ENCODE results near the gene CSF3. TPM values are rescaled to one million over a fixed set of nuclear protein-coding genes. Genes with fewer than 3 reads are reported as not detected.

The CSF3 gene
- total RNA-seq, 1 donor from 2014 or later: not detected

GRCh38 chr17:40031706-40032105, 16.5 kb downstream of the CSF3 start:
- DNase-seq (ENCODE audit: low read depth): no peak
- H3K4me3 ChIP-seq (ENCODE audit: low read depth, low read length): no peak overlapping the region
- TF ChIP-seq CTCF (conservative IDR thresholded peaks at IDR 0.05; ENCODE audit: low read depth, low read length): no peak

GRCh38 chr17:40032322-40033320, 17.4 kb downstream of the CSF3 start:
- no peak overlapping the region for H3K4me3 ChIP-seq (ENCODE audit: low read depth, low read length)
- DNase-seq (ENCODE audit: low read depth): no peak
- no peak for TF ChIP-seq CTCF (conservative IDR thresholded peaks at IDR 0.05; ENCODE audit: low read depth, low read length)

GRCh38 chr17:40033339-40033738, 18.1 kb downstream of the CSF3 start:
- no peak overlapping the region for H3K4me3 ChIP-seq (ENCODE audit: low read depth, low read length)

GRCh38 chr17:40034426-40035161, 19.4 kb downstream of the CSF3 start:
- TF ChIP-seq CTCF (conservative IDR thresholded peaks at IDR 0.05; ENCODE audit: low read depth, low read length): no peak
- DNase-seq (ENCODE audit: low read depth): no peak
- no peak overlapping the region for H3K4me3 ChIP-seq (ENCODE audit: low read depth, low read length)

More at GRCh38 chr17:40033339-40033738, 18.1 kb downstream of the CSF3 start:
- no peak for DNase-seq (ENCODE audit: low read depth)
- TF ChIP-seq CTCF (conservative IDR thresholded peaks at IDR 0.05; ENCODE audit: low read depth, low read length): no peak

- H3K4me3 ChIP-seq (ENCODE audit: low read depth, low read length): no peak overlapping the region
- peak; percentile 52 for TF ChIP-seq CTCF (conservative IDR thresholded peaks at IDR 0.05; ENCODE audit: low read depth, low read length)
- DNase-seq (ENCODE audit: low read depth): no peak
Observed at GRCh38 chr17:40035162-40035559, 19.9 kb downstream of the CSF3 start.

- DNase-seq (ENCODE audit: low read depth): no peak
- peak; percentile 83 for TF ChIP-seq CTCF (conservative IDR thresholded peaks at IDR 0.05; ENCODE audit: low read depth, low read length)
- H3K4me3 ChIP-seq (ENCODE audit: low read depth, low read length): no peak overlapping the region
Observed at GRCh38 chr17:40038882-40039513, 23.8 kb downstream of the CSF3 start.

Data from epithelial cell of proximal tubule (primary cell).